CD4-positive, alpha-beta T cell treated with Interleukin-15 for 4 hours (primary cell): ENCODE results near the gene RAI1.

Experiments used
- DNase-seq: peaks from one replicate; pipeline ENCODE4 v3.0.0-alpha.2; 2020; ENCODE audit warnings: low spot score

RAI1 gene

DNA sequence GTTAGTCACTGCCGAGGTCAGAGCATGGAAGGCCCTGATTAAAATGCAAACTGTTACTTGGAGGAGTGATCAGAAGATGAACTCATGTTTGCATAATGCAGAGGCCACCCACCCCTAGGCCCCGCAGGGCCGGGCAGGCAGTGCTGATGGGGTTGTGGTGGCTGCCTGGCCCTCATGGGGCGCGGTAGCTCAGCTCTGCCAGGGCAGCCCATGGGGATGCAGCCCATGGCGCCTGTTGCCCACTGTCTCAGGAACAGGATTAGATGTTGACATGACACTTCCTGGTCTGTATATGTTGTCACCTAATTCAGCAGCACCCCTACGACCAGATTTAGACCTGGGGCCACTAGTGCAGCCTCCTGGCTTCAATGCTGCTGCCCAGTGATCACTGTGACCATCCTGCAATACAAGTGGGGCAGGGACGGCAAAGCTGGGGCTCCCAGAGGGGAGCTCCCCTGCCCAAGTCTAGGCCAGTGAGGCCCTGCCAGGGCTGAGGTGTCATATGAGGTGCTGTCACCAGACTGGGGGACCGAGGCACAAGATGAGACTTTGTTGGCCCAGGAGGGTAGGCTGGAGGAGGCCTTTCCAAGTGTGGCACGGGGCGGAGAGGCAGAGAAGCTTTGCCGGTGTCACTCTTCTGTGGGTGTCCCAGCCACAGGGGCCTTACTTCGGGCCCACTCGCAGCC, 49.1 kb downstream of the RAI1 start:
- DNase-seq, result no peak

DNA sequence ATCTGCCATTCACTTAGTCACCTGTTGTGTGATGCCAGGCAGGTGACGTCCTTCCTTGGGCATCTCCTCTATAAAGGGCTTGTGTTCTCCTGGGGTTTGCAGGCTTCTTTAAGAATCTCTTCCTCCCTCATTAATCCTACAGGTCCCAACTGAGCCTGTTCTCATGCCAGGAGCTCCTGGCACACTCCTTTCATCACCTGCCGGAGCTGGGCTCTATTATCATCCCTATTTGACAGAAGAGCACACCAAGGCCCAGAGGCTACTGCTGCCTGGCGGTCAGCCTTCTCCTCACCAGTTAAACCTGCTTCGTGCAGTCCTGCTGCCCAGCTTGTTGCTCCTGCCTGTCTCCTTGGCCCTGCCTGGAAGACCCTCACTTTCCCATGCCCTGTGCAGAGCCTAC, 51.2 kb downstream of the RAI1 start:
- DNase-seq, result no peak

DNA sequence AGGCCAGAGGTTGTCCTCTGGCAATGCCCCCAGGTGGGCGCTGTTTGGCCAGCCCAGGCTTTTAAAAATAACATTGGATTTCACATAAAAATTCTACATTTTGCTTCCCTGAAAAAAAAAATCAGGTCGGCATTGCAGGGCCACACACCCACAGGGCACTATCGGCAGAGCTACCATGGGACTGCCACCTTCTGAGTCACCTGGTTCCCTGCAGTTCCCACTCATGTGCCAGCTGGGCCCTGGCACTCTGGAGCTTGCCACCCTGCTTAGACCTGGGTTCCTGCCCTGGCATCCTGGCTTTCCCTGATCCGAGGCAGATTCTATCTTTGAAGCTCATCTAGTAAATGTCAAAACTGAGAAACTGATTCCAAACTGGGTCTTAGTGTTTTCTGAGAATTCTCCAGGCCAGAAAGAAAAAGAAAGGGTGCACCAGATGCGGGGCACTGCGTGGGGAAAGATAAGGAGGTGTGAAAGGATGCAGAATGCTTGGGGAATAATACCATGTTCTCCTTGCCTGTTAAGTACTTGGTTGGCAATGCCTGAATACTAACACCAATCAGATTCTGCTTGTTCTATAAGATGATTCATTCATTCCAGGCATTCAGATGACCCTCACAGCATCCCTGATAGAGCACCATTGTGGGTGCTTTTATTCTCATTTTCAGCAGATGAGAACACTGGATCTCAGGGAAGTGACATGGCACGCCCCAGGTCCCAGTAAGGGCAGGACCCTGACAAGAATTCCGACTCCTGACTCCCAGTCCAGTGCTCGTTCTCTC, 51.8 kb downstream of the RAI1 start:
- DNase-seq, result no peak

DNA sequence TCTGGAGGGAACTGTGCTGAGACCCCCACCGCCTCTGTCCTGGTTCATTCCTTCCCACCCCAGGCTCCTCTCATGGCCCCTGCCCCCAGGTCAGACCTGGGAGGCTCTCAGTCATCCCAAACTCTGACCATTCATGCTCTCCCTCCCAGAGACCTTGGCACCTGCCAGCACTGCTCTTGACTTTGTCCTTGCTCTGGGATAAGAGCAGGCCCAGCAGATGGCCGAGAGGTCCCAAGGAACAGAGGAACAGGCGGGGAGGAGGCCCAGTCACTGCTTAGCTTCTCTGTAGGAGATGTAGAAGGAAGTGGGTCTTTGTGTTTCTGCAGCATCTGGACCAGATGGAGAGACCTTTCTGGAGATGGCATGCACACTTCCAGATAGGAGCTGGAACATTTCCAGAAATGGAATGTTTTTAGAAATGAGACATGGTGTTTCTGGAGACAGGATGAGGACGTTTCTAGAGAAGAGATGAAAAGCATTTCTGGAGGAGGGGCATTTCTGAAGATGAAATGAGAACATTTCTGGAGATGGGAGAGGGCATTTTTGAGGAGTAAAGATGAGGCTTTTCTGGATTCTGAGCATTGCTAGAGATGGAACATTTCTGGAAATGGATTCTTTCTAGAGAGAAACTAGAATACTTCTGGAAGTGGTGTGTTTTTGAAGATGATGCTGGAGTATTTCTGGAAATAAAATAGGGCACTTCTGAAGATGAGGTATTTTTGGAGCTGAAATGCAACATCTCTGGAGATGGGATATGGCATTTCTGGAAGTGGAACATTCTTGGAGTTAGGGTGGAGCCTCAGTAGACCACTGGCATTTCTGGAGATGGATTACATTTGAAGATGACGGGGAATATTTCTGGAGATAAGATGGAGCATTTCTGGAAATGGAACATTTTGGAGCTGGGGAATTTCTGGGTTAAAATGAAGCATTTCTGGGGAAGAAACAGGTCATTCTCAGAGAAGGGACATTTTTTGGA, 55.2 kb downstream of the RAI1 start:
- no peak for DNase-seq

DNA sequence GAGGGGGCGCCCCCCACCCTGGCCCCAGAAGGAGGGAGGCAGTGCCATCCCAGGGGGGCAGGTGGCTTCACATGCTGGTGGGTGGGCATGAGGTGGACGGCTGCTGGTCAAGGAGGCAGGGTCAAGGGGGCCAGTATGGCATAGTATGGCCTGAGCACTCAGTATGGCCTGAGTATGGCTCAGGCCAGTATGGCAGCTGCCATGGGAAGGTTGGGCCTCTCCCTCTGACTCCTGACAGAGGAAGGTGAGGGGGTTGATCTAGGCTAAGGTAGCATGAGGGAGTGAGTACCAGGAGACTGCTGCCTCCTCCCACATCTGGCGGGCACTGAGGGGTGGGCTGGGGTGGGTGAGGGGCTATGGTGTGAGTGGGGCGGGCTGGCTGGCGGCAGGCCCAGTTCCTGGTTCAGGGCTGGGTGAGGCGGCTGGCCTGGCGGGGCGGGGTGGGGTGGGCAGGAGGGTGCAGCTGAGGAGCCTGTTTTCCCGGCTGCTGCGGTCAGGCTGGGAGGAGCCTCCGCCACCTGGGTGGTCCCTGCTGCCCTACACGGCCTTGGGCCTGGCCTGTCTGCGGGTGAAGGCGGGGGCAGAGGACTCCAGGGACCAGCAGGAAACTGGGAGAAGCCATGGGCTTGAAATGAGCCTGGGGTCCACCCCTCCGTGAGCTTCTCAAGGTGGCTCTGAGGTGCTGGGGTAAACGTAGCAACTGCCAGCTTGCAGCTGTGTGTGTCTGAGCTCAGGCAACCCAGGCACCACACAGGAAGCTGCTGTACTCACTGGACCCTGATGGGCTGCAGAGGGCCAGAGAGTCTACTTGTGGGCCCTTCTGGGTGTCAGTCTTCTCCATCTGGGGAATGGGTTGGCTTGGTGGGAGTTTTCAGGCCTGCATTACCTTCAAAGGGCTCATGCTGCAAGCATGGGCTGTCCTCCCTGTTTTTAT, 57.0 kb downstream of the RAI1 start:
- no peak for DNase-seq

- no peak for DNase-seq
Measured at GRCh38 chr17:17738901-17739300, 57.6 kb downstream of the RAI1 start.

GRCh38 chr17:17739388-17740066, 58.3 kb downstream of the RAI1 start:
- DNase-seq, result no peak

- peak; percentile 59 for DNase-seq
Measured at GRCh38 chr17:17740615-17741348, 59.5 kb downstream of the RAI1 start.

GRCh38 chr17:17741349-17742023, 60.2 kb downstream of the RAI1 start:
- DNase-seq, result no peak

GRCh38 chr17:17742133-17742621, 60.9 kb downstream of the RAI1 start:
- DNase-seq, result no peak

DNA sequence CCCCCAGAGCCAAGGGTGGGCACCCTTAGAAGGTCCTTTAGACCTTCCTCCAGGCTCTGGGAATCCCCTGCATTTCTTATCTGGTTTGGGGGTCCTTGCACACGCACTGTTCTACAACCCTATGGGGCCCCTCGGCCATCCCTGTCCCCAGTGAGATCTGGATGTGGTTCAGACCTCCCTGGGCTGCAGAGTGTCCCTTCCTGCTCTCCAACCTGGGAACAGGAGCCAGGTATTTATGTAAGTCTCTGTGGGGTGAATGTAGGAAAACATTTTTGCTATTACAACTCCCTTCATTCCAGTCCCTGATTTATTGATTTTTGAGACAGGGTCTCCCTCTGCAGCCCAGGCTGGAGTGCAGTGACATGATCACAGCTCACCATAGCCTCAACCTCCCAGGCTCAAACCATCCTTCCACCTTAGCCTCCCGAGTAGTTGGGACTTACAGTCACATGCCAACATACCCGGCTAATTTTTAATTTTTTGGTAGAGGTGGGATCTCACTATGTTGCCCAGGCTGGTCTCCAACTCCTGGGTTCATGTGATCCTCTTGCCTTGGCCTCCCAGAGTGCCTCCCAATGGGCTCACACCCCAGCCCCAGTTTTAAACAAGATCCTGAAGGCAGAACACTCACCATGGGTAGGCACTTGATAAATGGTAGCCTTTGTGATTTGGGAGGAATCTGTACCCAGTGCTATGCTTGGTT, 61.6 kb downstream of the RAI1 start:
- DNase-seq, result no peak

DNA sequence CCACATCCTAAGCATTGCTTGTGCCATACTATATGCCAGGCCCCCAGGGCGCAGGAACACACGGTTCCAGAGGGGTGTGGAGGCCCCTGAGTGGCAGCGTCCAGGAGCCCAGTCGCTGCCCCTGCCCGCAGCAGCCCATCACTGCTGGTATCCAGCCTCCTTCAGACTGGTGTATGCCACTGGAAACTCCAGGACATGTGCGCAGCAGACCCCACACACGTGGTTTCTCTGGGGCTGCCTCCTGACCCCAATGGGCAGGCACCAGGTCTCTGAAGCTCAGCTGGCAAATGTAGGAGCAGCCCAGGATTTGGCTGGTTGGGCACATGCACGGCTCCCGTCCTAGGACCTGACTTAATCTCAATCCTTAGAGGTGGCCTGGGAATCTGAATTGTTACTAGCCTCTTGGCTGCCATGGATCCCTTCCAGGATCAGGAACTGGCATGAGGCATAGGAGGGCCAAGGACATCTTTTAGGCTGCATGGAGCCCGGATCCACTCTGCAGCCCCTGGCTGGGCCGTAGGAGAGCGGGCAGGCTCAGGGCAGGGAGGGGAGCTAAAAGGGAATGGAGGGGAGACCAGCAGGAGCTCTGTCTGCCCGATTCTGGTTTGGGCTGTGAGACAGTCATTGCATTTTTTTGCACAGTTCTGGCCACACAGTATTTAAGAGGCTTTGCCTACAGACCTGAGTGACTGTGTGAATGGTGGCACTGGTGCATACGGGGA, 62.3 kb downstream of the RAI1 start:
- DNase-seq, result no peak

GRCh38 chr17:17744116-17744515, 62.9 kb downstream of the RAI1 start:
- DNase-seq, result no peak

DNA sequence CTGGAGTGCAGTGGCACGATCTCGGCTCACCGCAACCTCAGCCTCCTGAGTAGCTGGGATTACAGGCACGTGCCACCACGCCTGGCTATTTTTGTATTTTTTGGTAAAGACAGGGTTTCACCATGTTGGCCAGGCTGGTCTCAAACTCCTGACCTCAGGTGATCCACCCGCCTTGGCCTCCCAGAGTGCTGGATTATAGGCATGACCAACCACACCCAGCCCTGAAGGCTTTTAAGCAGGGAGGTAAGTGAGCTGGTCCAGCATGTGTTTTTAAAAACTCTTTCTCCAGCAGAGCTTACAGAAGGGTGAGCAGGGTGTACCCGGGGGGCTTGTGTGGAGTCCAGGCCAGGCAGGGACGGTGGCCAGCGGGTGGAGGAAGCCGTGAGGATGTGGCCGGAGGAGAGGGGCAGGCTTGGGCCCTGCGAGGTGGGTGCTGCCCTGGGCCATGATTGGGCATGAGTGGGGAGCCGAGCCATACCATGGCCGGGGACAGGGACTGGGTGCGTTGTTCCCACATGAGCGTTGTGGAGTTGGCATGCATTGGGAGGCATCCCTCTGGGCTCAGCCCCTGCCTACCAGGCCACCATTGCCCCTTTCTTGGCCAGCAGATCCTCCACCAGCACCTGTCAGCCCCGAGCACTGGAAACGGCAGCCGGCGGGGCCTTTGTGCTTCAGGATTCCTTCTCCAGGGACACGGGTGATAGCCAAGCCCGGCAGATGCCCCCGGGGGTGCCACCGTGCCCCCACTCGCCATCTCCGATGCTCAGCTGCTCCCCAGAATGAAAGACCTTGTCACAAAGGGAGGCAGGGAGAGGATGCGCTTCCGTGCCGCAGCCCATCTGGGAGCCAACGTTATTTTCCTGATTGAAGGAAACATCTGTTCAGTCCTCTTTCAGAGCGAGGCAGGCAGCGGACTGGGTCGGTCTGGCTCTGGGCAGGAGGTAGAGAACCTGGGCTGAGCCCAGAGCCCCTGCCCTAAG, 64.5 kb downstream of the RAI1 start:
- no peak for DNase-seq

- DNase-seq, result no peak
Measured at GRCh38 chr17:17748179-17748578, 66.9 kb downstream of the RAI1 start.

- DNase-seq, result no peak
Measured at GRCh38 chr17:17748604-17749003, 67.3 kb downstream of the RAI1 start.
